ENCODE data around the gene RUSF1. TPM values are rescaled to one million over a fixed set of nuclear protein-coding genes. Genes with fewer than 3 reads are reported as not detected.
A peak's percentile ranks its signal among the peaks of the same experiment; 100 is the strongest.

RUSF1 gene
- total RNA-seq, 1 experiment from 2014 or later = 30.5 TPM

DNA sequence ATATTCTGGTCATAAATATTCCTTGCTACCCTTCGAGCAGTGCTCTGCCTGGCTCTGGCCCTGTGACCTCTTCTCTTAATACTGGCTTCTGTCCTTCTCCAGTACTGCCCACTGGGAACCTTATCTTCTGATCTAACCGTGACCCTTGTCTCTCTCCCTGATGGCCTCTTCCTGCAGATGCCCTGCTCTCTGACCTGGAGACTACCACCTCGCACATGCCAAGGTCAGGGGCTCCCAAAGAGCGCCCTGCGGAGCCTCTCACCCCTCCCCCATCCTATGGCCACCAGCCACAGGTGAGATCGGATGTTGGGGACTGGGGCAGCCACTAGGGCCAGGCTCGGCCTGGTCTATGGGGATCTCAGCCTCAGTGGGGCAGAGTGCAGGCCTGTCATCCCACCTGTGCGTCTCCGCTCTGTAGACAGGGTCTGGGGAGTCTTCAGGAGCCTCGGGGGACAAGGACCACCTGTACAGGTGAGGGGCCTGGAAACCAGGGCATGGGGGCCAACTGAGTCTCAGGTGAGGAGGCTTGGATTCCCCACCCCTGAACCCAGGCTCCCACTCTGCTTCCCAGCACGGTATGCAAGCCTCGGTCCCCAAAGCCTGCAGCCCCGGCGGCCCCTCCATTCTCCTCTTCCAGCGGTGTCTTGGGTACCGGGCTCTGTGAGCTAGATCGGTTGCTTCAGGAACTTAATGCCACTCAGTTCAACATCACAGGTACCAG is 34.8 kb downstream of the RUSF1 start:
- Histone ChIP-seq H3K9ac (ENCODE audit: low read length) (no peak overlapping the region), H2AFZ (ENCODE audit: low read length) (no peak overlapping the region), H3K79me2 (ENCODE audit: low read length) (no peaks in the 10 kb centered on the region), H3K27ac (ENCODE audit: low read length) (no peak overlapping the region), H3K27me3 (ENCODE audit: low read length) (no peaks in the 10 kb centered on the region), H3K4me3 (ENCODE audit: low read length) (no peak overlapping the region), H3K4me2 (ENCODE audit: low read depth, low read length, poor library complexity, severe bottlenecking) (no peak overlapping the region), H4K20me1 (ENCODE audit: insufficient read depth, low read depth, low read length) (no peaks in the 10 kb centered on the region), H3K4me1 (ENCODE audit: low read length) (no peaks in the 10 kb centered on the region), H3K9me2 (replicated peaks; ENCODE audit: insufficient read depth, low read length) (no peaks in the 10 kb centered on the region), H3K36me3 (ENCODE audit: insufficient read depth, low read length) (no peaks in the 10 kb centered on the region), H3K9me3 (ENCODE audit: low read length) (no peaks in the 10 kb centered on the region)
- no peak for DNase-seq

DNA sequence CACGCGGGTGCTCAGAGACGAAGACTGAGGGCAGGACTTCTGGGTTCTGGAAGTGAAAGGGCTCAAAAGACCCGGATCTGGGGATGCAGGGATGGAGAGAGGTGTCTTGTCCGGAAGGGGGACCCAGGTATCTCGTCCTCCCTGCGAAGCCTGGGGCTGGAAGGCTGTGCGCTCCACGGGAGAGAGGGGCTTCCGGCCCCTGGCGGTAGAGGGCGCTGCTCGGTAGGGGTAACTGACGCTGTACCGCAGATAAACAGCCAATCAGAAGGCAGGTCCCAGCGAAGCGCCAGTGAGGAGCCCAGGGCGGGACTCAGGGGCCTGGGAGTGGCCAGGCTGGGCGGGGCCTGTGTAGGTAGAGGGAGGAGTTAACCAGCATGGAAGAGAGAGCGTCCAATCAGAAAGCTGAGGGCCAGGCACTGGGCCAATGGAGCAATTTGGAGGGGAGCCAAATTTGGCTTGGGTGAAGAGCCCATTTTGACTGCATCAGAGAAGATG is 35.4 kb downstream of the RUSF1 start:
- H3K9me3 ChIP-seq (ENCODE audit: low read length) = no peaks in the 10 kb centered on the region
- H3K4me2 ChIP-seq (ENCODE audit: low read depth, low read length, poor library complexity, severe bottlenecking) = no peak overlapping the region
- no peaks in the 10 kb centered on the region for H3K4me1 ChIP-seq (ENCODE audit: low read length)
- no peak overlapping the region for H3K27ac ChIP-seq (ENCODE audit: low read length)
- no peaks in the 10 kb centered on the region for H3K27me3 ChIP-seq (ENCODE audit: low read length)
- H3K9me2 ChIP-seq (replicated peaks; ENCODE audit: insufficient read depth, low read length) = no peaks in the 10 kb centered on the region
- no peaks in the 10 kb centered on the region for H3K79me2 ChIP-seq (ENCODE audit: low read length)
- no peaks in the 10 kb centered on the region for H4K20me1 ChIP-seq (ENCODE audit: insufficient read depth, low read depth, low read length)
- no peaks in the 10 kb centered on the region for H3K36me3 ChIP-seq (ENCODE audit: insufficient read depth, low read length)
- H3K4me3 ChIP-seq (ENCODE audit: low read length) = no peak overlapping the region
- no peak overlapping the region for H3K9ac ChIP-seq (ENCODE audit: low read length)
- no peak overlapping the region for H2AFZ ChIP-seq (ENCODE audit: low read length)
- DNase-seq = peak; percentile 62

DNA sequence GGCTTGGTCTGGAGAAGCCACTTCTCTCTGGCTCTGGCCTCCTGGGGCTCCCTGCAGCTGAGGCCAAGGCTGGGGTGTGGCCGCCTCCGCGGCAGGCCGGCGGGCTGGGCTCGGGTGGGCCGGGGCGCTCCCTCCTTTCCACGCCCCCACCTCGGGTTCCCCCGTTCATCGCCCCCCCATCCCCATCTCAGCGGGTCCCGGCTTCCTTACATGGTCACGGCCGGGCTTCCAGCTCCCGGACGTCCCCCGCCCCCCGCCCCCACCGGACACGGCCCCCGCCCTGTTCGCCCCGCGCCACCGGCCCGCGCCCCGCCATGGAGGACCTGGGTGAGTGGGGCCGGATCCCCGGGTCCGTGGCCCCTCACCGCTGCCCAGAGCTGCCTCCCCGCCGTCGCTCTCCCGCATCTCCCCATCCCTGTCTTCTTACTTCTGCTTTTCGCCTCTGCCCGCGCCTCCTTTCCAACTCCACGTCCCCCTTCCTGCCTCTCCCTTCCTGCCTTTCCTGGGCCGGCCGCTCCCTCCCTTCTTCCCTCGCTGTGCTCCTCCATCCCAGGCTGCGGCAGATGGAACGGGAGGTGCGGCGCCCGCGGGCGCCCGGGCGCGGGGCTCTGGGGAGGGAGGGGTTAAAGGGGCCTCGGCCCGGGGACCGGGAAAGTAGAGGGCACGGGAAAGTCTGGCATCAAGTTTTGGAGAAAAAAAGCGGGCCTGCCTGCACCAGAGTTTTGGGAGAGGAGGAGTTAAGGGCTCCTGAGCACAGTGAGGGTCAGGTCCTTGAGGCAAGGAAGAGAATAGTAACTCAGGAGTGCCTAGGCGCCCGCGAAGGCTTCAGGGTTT is 36.1 kb downstream of the RUSF1 start, which contains the start of gene TGFB1I1:
TSS of gene TGFB1I1 (plus strand) at position 278 of the 834 bp plus-strand sequence. CDS start at position 315, 37 bp downstream.
- no peak within 1 kb of the TSS for H3K4me3 ChIP-seq (ENCODE audit: low read length)
- H3K4me1 ChIP-seq (ENCODE audit: low read length) = peaks cover 5% of the 10 kb centered on the region
- no peak within 1 kb of the TSS for H3K9ac ChIP-seq (ENCODE audit: low read length)
- no peaks in the 10 kb centered on the region for H3K27me3 ChIP-seq (ENCODE audit: low read length)
- H4K20me1 ChIP-seq (ENCODE audit: insufficient read depth, low read depth, low read length) = no peaks in the 10 kb centered on the region
- no peak within 1 kb of the TSS for H3K4me2 ChIP-seq (ENCODE audit: low read depth, low read length, poor library complexity, severe bottlenecking)
- no peaks in the 10 kb centered on the region for H3K36me3 ChIP-seq (ENCODE audit: insufficient read depth, low read length)
- H3K9me2 ChIP-seq (replicated peaks; ENCODE audit: insufficient read depth, low read length) = no peaks in the 10 kb centered on the region
- no peaks in the 10 kb centered on the region for H3K79me2 ChIP-seq (ENCODE audit: low read length)
- no peak within 1 kb of the TSS for H3K27ac ChIP-seq (ENCODE audit: low read length)
- H3K9me3 ChIP-seq (ENCODE audit: low read length) = no peaks in the 10 kb centered on the region
- DNase-seq = no peak
- H2AFZ ChIP-seq (ENCODE audit: low read length) = no peak within 1 kb of the TSS

DNA sequence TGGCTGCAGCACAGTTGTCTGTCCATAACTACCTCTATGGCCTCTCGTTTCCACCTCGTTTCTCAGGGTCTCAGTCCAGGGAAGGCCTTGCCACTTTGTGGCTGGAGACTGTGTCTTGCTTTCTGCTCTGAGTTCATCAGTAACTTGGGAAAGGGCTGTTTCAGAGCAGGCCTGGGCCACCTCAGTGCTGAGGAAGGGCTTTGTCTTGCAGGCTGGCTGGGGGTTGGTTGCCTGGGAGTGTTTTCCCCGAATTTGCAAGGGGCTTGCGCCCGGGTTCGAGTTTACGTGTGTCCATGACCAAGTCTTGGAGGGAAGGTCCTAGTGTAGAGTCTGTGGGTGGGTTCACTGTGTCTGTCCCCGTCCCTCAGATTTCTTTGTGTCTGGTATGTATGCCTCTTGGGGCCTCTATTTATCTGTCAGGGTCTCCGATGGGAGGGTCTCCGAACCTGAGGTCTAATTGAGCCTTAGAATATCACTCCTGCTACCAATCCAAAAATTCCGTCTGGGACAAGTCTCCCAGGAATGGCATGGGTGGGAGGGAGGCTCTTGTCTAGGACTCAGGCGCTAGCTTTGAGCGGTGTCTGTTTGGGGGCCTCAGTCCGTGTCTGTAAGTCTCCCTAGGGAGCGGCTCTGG is 36.8 kb downstream of the RUSF1 start:
- H3K36me3 ChIP-seq (ENCODE audit: insufficient read depth, low read length) = no peaks in the 10 kb centered on the region
- H3K27me3 ChIP-seq (ENCODE audit: low read length) = no peaks in the 10 kb centered on the region
- no peak overlapping the region for H3K27ac ChIP-seq (ENCODE audit: low read length)
- no peak overlapping the region for H3K9ac ChIP-seq (ENCODE audit: low read length)
- no peaks in the 10 kb centered on the region for H4K20me1 ChIP-seq (ENCODE audit: insufficient read depth, low read depth, low read length)
- no peaks in the 10 kb centered on the region for H3K79me2 ChIP-seq (ENCODE audit: low read length)
- H3K9me2 ChIP-seq (replicated peaks; ENCODE audit: insufficient read depth, low read length) = no peaks in the 10 kb centered on the region
- H3K4me2 ChIP-seq (ENCODE audit: low read depth, low read length, poor library complexity, severe bottlenecking) = no peak overlapping the region
- DNase-seq = no peak
- H2AFZ ChIP-seq (ENCODE audit: low read length) = no peak overlapping the region
- no peak overlapping the region for H3K4me3 ChIP-seq (ENCODE audit: low read length)
- no peaks in the 10 kb centered on the region for H3K9me3 ChIP-seq (ENCODE audit: low read length)
- H3K4me1 ChIP-seq (ENCODE audit: low read length) = peaks cover 9% of the 10 kb centered on the region

DNA sequence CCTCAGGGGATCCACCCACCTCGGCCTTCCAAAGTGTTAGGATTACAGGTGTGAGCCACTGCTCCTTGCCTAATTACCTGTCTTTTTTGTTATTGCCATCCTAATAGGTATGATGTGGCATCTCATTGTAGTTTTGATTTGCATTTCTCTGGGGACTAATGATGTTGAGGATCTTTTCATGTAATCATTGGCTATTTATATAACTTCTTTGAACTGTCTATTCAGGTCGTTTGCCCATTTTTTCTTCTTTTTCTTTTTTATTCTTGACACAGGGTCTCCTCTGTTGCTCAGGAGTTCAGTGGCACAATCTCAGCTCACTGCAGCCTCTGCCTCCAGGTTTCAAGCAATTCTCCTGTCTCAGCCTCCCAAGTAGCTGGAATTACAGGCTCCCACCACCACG is 37.6 kb downstream of the RUSF1 start:
- H4K20me1 ChIP-seq (ENCODE audit: insufficient read depth, low read depth, low read length) = no peaks in the 10 kb centered on the region
- H3K27me3 ChIP-seq (ENCODE audit: low read length) = no peaks in the 10 kb centered on the region
- no peak for DNase-seq

DNA sequence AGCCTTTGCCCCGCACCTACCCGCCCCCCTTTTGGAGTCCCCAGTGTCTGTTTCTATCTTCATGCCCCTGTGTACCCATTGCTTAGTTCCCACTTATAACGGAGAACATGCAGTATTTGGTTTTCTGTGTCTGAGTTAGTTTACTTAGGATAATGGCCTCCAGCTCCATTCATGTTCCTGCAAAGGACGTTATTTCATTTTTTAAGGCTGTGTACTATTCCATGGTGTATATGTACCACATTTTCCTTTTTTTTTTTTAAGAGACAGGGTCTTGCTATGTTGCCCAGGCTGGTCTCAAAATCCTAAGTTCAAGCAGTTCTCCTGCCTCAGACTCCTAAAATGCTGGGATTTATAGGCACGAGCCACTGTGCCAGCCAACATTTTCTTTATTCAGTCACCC is 40.3 kb downstream of the RUSF1 start:
- Histone ChIP-seq H4K20me1 (ENCODE audit: insufficient read depth, low read depth, low read length) (no peaks in the 10 kb centered on the region), H3K4me3 (ENCODE audit: low read length) (no peak overlapping the region), H2AFZ (ENCODE audit: low read length) (no peak overlapping the region), H3K9me2 (replicated peaks; ENCODE audit: insufficient read depth, low read length) (no peaks in the 10 kb centered on the region), H3K27me3 (ENCODE audit: low read length) (no peaks in the 10 kb centered on the region), H3K4me2 (ENCODE audit: low read depth, low read length, poor library complexity, severe bottlenecking) (no peak overlapping the region), H3K9ac (ENCODE audit: low read length) (no peak overlapping the region), H3K9me3 (ENCODE audit: low read length) (no peaks in the 10 kb centered on the region), H3K4me1 (ENCODE audit: low read length) (peaks cover 9% of the 10 kb centered on the region), H3K27ac (ENCODE audit: low read length) (no peak overlapping the region), H3K79me2 (ENCODE audit: low read length) (no peaks in the 10 kb centered on the region), H3K36me3 (ENCODE audit: insufficient read depth, low read length) (no peaks in the 10 kb centered on the region)
- DNase-seq = no peak

More for the DNA sequence above, 37.6 kb downstream of the RUSF1 start:
- no peak overlapping the region for H3K4me3 ChIP-seq (ENCODE audit: low read length)
- no peaks in the 10 kb centered on the region for H3K9me3 ChIP-seq (ENCODE audit: low read length)
- H3K9ac ChIP-seq (ENCODE audit: low read length) = no peak overlapping the region
- H3K9me2 ChIP-seq (replicated peaks; ENCODE audit: insufficient read depth, low read length) = no peaks in the 10 kb centered on the region
- H3K79me2 ChIP-seq (ENCODE audit: low read length) = no peaks in the 10 kb centered on the region
- H2AFZ ChIP-seq (ENCODE audit: low read length) = no peak overlapping the region
- H3K4me2 ChIP-seq (ENCODE audit: low read depth, low read length, poor library complexity, severe bottlenecking) = no peak overlapping the region
- H3K4me1 ChIP-seq (ENCODE audit: low read length) = peaks cover 9% of the 10 kb centered on the region
- no peak overlapping the region for H3K27ac ChIP-seq (ENCODE audit: low read length)
- H3K36me3 ChIP-seq (ENCODE audit: insufficient read depth, low read length) = no peaks in the 10 kb centered on the region

DNA sequence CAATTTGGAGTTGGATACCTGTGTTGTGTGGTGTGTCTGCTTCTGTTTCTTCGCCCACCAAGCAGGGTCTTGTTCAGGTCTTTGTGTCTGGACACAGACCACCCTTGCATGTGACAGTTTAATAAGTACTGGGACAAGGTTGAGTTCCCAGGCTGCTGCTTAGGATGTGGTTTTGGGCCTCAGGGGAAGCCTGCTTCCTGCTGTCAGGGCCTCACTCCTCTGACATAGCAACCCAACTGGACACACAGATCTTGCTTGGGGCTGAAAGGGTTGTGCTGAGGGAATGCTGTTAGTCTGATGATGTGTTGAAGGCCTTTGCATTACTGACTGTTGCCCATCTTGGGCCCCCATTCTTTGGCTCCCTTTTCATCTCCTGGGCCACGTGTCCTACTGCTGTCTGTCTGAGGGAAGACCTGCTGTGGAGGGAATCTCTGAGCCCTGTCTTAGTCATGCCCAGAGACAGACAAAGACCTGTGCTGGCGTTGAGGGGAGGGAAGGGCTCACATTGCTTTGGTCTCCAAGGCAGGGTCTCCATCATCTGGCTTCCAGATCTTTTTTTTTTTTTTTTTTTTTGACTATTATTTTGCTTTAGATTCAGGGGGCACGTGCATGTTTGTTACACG is 40.9 kb downstream of the RUSF1 start:
- no peak overlapping the region for H3K27ac ChIP-seq (ENCODE audit: low read length)

More for the DNA sequence above, 40.9 kb downstream of the RUSF1 start:
- peak; percentile 62 for DNase-seq
- H2AFZ ChIP-seq (ENCODE audit: low read length) = no peak overlapping the region
- no peak overlapping the region for H3K4me3 ChIP-seq (ENCODE audit: low read length)
- no peak overlapping the region for H3K4me2 ChIP-seq (ENCODE audit: low read depth, low read length, poor library complexity, severe bottlenecking)
- peak overlapping the region; percentile 13; the same call in 1 of the 2 replicates for H3K9ac ChIP-seq (ENCODE audit: low read length)
- H3K9me3 ChIP-seq (ENCODE audit: low read length) = no peaks in the 10 kb centered on the region
- H3K79me2 ChIP-seq (ENCODE audit: low read length) = no peaks in the 10 kb centered on the region
- H3K9me2 ChIP-seq (replicated peaks; ENCODE audit: insufficient read depth, low read length) = no peaks in the 10 kb centered on the region
- H3K4me1 ChIP-seq (ENCODE audit: low read length) = peaks cover 9% of the 10 kb centered on the region
- no peaks in the 10 kb centered on the region for H4K20me1 ChIP-seq (ENCODE audit: insufficient read depth, low read depth, low read length)
- H3K27me3 ChIP-seq (ENCODE audit: low read length) = no peaks in the 10 kb centered on the region
- no peaks in the 10 kb centered on the region for H3K36me3 ChIP-seq (ENCODE audit: insufficient read depth, low read length)

All from Karpas-422 (cell line).